CD4-positive, alpha-beta T cell treated with Interferon alpha-2 for 1 hour (primary cell): Measurements from ENCODE around the gene PPP1R2.
"Not testable (repeated sequence)": the region's sequence is repeated elsewhere in the genome, so short reads cannot be mapped to it uniquely, and the experiment has no call there.

Experiments used
- DNase-seq, 2 donors: peaks; one replicate each; pipeline ENCODE4 v3.0.0-alpha.2; 2020 to 2022

PPP1R2 gene

GRCh38 chr3:195532834-195533233 is 10.3 kb downstream of the PPP1R2 start:
- no peak for DNase-seq

GRCh38 chr3:195532345-195532744 is 10.8 kb downstream of the PPP1R2 start:
- no peak for DNase-seq

DNA sequence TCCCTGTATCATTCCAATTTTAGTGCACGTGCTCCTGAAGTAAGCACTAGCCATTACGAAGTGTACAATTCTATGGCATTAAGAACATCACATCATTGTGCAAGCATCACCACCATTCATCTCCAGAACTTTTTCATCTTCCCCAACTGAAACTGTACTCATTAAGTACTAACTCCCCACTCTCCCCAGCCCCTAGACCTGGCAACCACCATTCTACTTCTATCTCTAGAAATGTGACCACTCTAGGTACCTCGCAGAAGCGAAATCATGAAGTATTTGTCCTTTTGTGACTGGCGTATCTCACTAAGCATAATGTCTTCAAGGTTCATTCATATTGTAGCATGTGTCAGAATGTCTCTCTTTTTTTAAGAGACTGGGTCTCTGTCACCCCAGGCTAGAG is 11.4 kb downstream of the PPP1R2 start:
- no peak for DNase-seq

DNA sequence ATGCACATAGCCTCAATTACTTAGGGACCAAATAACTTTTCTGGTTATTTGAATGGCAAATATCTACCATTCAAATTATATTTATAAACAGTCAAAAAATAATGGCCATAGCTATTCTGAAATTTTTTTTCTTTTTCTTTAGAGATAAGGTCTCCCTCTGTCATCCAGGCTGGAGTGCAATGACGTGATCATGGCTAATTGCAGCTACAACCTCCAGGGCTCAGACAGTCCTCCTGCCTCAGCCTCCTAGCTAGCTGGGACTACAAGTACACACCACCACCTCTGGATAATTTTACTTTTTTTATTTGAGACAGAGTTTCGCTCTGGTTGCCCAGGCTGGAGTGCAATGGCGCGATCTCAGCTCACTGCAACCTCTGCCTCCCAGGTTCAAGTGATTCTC is 16.6 kb downstream of the PPP1R2 start:
- DNase-seq, result no peak

DNA sequence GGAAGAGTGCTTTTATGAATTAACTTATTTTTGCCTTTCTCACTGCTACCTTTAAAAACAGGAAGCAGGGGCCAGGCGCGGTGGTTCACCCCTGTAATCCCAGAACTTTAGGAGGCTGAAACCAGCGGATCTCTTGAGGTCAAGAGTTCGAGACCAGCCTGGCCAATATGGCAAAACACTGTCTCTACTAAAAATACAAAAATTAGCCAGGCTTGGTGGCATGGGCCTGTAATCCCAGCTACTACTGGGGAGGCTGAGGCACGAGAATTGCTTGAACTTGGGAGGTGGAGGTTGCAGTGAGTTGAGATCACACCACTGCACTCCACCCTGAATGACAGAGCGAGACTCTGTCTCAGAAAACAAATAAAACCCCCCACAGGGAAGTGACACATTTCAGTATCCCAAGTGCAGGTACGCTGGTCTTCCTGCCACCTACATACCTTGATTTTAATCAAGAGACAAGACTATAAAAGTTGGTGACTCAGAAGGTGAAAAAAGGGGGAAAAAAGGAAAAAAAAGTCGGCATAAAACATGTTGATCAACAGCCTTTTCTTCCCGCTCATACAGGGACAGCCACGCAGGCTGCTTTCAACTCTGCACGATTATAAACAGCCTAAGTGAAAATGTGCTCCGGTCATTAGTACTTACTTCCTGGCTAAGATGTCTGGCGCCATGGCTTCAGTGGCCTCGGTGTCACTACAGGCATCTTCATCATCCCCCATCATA is 18.8 kb downstream of the PPP1R2 start:
- DNase-seq, result no peak

- peak in 1 of 2 donors; percentile 69 for DNase-seq
These were observed 20.7 kb downstream of the PPP1R2 start for GRCh38 chr3:195522254-195523023.

- DNase-seq, result no peak
These were observed 26.1 kb downstream of the PPP1R2 start for GRCh38 chr3:195517030-195517429.

GRCh38 chr3:195514610-195515235 is 28.4 kb downstream of the PPP1R2 start:
- DNase-seq, result not testable (repeated sequence)

GRCh38 chr3:195512798-195513345 is 30.3 kb downstream of the PPP1R2 start:
- DNase-seq, result no peak

DNA sequence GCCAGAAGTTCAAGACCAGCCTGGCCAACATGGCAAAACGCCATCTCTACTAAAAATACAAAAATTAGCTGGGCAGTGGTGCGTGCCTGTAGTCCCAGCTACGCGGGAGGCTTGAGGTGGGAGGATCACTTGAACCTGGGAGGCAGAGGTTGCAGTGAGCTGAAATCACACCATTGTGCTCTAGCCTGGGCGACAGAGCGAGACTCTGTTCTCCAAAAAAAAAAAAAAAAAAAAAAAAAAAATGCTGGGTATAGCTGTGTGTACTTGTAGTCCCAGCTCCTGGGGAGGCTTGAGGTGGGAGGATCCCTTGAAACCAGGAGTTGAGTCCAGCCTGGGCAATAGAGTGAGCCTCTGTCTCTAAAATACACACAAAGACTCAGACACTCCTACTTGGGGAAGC is 32.0 kb downstream of the PPP1R2 start:
- no peak for DNase-seq

DNA sequence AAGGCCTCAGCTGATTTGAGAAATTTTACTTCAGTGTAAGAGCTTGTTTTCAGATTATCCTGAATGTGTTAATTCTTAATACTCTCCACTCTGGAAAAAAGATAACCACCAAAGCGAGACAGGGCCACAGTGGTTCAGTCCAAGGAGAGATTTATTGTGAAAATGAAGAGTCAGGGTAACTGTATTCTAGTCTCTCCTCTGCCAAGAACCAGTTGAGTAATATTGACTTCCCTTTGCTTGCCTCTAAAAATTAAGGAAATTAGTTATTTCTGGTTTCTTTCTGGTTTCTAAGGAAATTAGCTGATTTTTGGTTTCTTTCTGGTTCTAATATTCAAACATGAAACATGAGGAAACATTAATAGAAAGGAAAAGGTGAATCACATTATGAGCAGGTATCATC is 34.9 kb downstream of the PPP1R2 start:
- no peak for DNase-seq

- no peak for DNase-seq
These were observed 67.5 kb downstream of the PPP1R2 start for GRCh38 chr3:195475614-195476013.

DNA sequence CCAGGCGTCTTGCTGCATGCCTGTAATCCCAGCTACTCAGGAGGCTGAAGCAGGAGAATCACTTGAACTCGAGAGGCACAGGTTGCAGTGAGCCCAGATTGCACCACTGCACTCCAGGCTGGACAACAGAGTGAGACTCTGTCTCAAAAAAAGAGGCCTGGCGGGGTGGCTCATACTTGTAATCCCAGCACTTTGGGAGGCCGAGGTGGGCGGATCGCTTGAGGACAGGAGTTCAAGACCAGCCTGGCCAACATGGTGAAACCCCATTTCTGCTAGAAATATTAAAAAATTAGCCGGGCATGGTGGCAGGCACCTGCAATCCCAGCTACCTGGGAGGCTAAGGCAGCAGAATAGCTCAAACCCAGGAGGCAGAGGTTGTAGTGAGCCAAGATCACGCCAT is 68.0 kb downstream of the PPP1R2 start:
- DNase-seq, result not testable (repeated sequence)

DNA sequence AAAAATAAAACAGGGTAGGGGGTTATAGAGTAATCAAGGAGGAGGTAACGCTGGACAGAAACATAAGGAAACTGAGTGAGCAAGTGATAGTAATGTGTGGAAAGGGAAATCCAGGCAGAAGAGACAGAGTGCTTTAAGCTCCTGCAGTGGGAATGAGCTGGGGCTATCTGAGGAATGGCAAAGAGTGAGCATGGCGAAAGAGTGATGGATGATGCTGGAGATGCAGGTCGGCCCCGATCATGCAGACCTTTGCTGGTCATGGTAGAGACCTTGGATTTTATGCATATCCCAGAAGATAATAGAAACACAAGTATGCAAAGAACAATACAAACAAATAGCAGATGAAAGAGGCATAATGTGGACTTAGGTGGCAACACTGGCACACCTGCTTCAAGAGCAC is 74.3 kb downstream of the PPP1R2 start:
- DNase-seq, result no peak

DNA sequence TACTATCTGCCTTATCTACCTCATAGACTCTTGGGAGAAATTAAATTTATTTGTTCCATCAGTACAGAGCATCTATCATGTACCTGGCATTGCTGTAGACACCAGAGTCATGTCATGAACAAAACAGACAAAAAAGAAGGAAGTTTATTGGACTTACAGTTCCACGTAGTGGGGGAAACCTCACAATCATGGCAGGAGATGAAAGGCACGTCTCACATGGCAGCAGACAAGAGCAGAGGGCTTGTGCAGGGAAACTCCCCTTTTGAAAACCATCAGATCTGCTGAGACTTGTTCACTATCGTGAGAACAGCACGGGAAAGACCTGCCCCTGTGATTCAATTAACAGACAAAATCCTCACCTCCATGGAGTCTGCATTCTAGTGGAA is 74.7 kb downstream of the PPP1R2 start:
- DNase-seq, result no peak

DNA sequence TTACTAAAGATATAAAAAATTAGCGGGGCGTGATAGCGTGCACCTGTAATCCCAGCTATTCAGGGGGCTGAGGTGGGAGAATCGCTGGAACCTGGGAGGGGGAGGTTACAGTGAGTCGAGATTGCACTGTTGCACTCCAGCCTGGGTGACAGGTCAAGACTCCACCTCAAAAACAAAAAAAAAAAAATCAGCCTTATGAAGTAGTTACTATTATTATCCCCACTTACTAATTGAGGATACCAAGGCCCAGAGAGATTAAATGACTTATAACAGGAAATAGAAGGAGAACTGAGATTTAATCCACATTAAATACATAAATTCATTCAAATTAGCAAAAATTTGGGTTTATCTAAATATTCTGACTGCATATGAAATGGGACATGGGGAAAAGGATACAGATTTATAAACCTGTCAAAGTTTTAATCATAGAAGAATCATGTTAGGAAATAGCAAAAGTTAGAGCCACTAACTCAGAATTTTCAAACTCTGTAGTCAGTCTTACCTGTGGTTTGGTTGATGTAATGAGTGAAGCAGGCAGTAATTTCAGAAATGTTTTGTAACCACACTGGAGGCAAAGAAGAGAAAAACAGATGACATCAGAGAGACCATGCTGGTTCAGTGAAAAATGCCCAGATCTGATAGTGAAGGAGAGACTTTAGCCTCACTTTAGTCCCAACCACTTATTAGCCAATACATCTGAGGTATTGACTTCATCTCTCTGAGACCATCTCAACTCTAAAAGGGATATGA is 75.3 kb downstream of the PPP1R2 start:
- DNase-seq, result no peak

GRCh38 chr3:195466251-195466650 is 76.9 kb downstream of the PPP1R2 start:
- no peak for DNase-seq
